B cell (primary cell): ENCODE measurements around the gene TPMT. TPM values are rescaled to one million over a fixed set of nuclear protein-coding genes. Genes with fewer than 3 reads are reported as not detected.

Experiments used
- ATAC-seq: fragments of 200-7000 bp; cut with Tn5 transposase; one replicate; pipeline ENCODE4 v1.10.0; 2021; ENCODE audit warnings: low read depth, mild to moderate bottlenecking, moderate number of reproducible peaks, moderate library complexity
- CTCF ChIA-PET: fragments of 350-600 bp; sonication (Branson Sonifier 250); formaldehyde crosslinking; loops from one replicate; lab custom pipeline; 2021; ENCODE audit warnings: antibody characterized with exemption, inconsistent platforms; lab: Charles Lee
- POLR2A ChIA-PET: fragments of 350-600 bp; sonication (Branson Sonifier 250); formaldehyde crosslinking; loops from one replicate; lab custom pipeline; 2021; ENCODE audit warnings: antibody characterized with exemption; lab: Charles Lee
- DNase-seq: peaks from one replicate; pipeline ENCODE4 v3.0.0; 2013
- H2AFZ ChIP-seq: 2 replicates; pipeline ENCODE4 v1.6.1; 2012; ENCODE audit warnings: mild to moderate bottlenecking, low read depth, low read length; ENCODE audit not compliant: insufficient read depth, poor library complexity, severe bottlenecking
- H3K27ac ChIP-seq, 2 donors: 1 replicate in 1 of 2; 2 replicates in 1 of 2; pipeline ENCODE4 v1.5.1; 2012 to 2013; ENCODE audit warnings: low read length in 2 of 2, mild to moderate bottlenecking in 2 of 2, moderate library complexity in 1 of 2
- H3K27me3 ChIP-seq, 4 experiments: fragments of 200-600 bp in 1 of 4; sonication (generic) in 1 of 4; replicated peaks in 1 of 4; 1 replicate in 2 of 4; 2 replicates in 2 of 4; pipeline versions ENCODE4 v1.6.1 to v1.7.0; 2013 to 2016; ENCODE audit warnings: low read length in 3 of 4, mild to moderate bottlenecking in 2 of 4, mixed read lengths in 1 of 4, moderate library complexity in 1 of 4; ENCODE audit not compliant: insufficient read depth in 4 of 4, control insufficient read depth in 3 of 4; ENCODE audit errors: control extremely low read depth in 1 of 4
- H3K36me3 ChIP-seq, 2 experiments: replicated peaks in 1 of 2; 1 replicate in 1 of 2; 2 replicates in 1 of 2; pipeline versions ENCODE4 v1.6.1 to v1.7.1; 2013; ENCODE audit warnings: low read length in 1 of 2; ENCODE audit not compliant: insufficient read depth in 2 of 2, control insufficient read depth in 1 of 2; ENCODE audit errors: control extremely low read depth in 1 of 2, extremely low read depth in 1 of 2
- H3K4me1 ChIP-seq, 2 donors: fragments of 200-600 bp in 1 of 2; sonication (generic) in 1 of 2; 1 replicate in 1 of 2; 2 replicates in 1 of 2; pipeline versions ENCODE4 v1.5.1 to v1.6.1; 2013 to 2017; ENCODE audit warnings: low read length in 2 of 2; ENCODE audit not compliant: control insufficient read depth in 2 of 2, insufficient read depth in 2 of 2
- H3K4me2 ChIP-seq: replicated peaks from 2 replicates; pipeline ENCODE3; 2012; ENCODE audit warnings: mild to moderate bottlenecking, low read depth, low read length; ENCODE audit not compliant: poor library complexity, severe bottlenecking
- H3K4me3 ChIP-seq, 5 experiments: fragments of 200-600 bp in 1 of 5; sonication (generic) in 1 of 5; 1 replicate in 3 of 5; 2 replicates in 2 of 5; pipeline versions ENCODE4 v1.5.1 to v1.7.0; 2011 to 2016; ENCODE audit warnings: low read length in 4 of 5, mild to moderate bottlenecking in 4 of 5, low read depth in 2 of 5, control low read depth in 1 of 5, moderate library complexity in 1 of 5; ENCODE audit not compliant: insufficient read depth in 1 of 5; ENCODE audit errors: control extremely low read depth in 1 of 5, extremely low read depth in 1 of 5
- H3K79me2 ChIP-seq: fragments of 200-600 bp; sonication (generic); one replicate; pipeline ENCODE4 v1.6.0; 2016; ENCODE audit warnings: low read length; ENCODE audit not compliant: control insufficient read depth, insufficient read depth
- H3K9ac ChIP-seq: fragments of 200-600 bp; sonication (generic); 2 replicates; pipeline ENCODE4 v1.6.1; 2017; ENCODE audit warnings: mild to moderate bottlenecking, low read length, moderate library complexity
- H3K9me3 ChIP-seq, 3 donors: one replicate each; pipeline versions ENCODE4 v1.6.1 to v1.7.1; 2013; ENCODE audit warnings: low read length in 2 of 3; ENCODE audit not compliant: control insufficient read depth in 2 of 3, insufficient read depth in 1 of 3; ENCODE audit errors: control extremely low read depth in 1 of 3
- H4K20me1 ChIP-seq: 2 replicates; pipeline ENCODE4 v1.6.0; 2012; ENCODE audit warnings: mild to moderate bottlenecking, low read length; ENCODE audit not compliant: insufficient read depth, control insufficient read depth, poor library complexity, severe bottlenecking
- H3K27ac Mint-ChIP-seq: one replicate; pipeline ENCODE4 v1.8.0; 2021; ENCODE audit warnings: mixed read lengths
- H3K27me3 Mint-ChIP-seq: one replicate; pipeline ENCODE4 v1.8.0; 2021; ENCODE audit warnings: mixed read lengths
- H3K4me1 Mint-ChIP-seq: one replicate; pipeline ENCODE4 v1.8.0; 2021; ENCODE audit warnings: mixed read lengths
- H3K4me3 Mint-ChIP-seq: one replicate; pipeline ENCODE4 v1.8.0; 2021; ENCODE audit warnings: mixed read lengths
- H3K9me3 Mint-ChIP-seq: one replicate; pipeline ENCODE4 v1.8.0; 2022; ENCODE audit warnings: mixed read lengths; ENCODE audit not compliant: insufficient read depth
- EZH2 ChIP-seq: IDR thresholded peaks from 2 replicates; pipeline ENCODE4 v1.6.1; 2012; ENCODE audit warnings: borderline replicate concordance, low read depth, mild to moderate bottlenecking, moderate library complexity, low read length; ENCODE audit not compliant: insufficient read depth, poor library complexity, severe bottlenecking
- WGBS: methylation state at CpG from one replicate; pipeline ENCODE4 v1.1.5; 2013; ENCODE audit warnings: missing lambda C conversion rate; ENCODE audit not compliant: insufficient coverage; 5-methylcytosine and 5-hydroxymethylcytosine counted together
- intact Hi-C: fragments of 100-400 bp; cut with micrococcal nuclease; formaldehyde crosslinking; loops from one replicate; pipeline ENCODE4 v1.10.0; 2022
- polyA plus RNA-seq: library from polyadenylated mRNA; depleted of rRNA; stranded (reverse); fragments of >200 nt; gene quantifications from 2 replicates; pipeline ENCODE4 v1.2.3, GENCODE V29; 2012
- total RNA-seq, 2 donors: library from RNA; stranded (reverse); fragments of 120-200 nt in 1 of 2; gene quantifications; 1 replicate in 1 of 2; 2 replicates in 1 of 2; pipeline versions ENCODE4 v1.2.3 to v1.2.4, GENCODE V29; 2013 to 2022
- TF ChIP-seq, protein P1 (sequence below): fragments of 200-600 bp; IDR thresholded peaks from one replicate; pipeline ENCODE4 v1.8.0; 2022; ENCODE audit warnings: antibody characterized with exemption, mild to moderate bottlenecking

TPMT gene
- total and polyA plus RNA-seq, 2 donors (not counting 1 experiment from before 2014, with no cell fraction given), result 1.9 to 2.5 TPM

DNA sequence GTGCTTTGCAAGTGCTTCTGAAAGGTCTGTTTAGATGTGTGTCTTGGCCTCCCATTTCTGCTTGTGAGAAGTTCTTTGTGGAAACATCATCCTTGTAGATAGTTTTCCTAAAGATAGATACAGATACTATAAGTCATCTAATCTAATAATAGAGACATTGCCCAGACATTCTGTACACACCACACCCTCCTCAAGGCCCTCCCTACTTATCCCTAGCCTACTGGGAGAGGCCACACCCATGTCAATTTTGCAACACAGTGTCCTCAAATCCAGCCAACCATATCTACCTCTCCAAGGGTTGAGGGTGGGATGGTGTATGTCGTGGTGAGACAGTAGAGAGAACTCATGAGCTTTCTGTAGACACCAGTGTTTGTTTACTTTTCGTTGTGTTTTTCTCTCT lies 6.6 kb upstream of the TPMT start:
- intact Hi-C loops, result no loop called here
- Histone ChIP-seq H4K20me1 (no peaks in the 10 kb centered on the region), H3K9me3 (no peaks in the 10 kb centered on the region), H3K4me3 (no peak overlapping the region), H3K4me2 (no peak overlapping the region), H3K27me3 (no peaks in the 10 kb centered on the region), H3K27ac (no peak overlapping the region), H3K36me3 (peaks cover 12 to 43% of the 10 kb centered on the region in 2 experiments), H3K79me2 (peaks cover 23% of the 10 kb centered on the region), H2AFZ (no peak overlapping the region), H3K9ac (no peak overlapping the region), H3K4me1 (peaks cover 3% of the 10 kb centered on the region in 2 donors)
- Mint-ChIP-seq H3K27ac (no peak overlapping the region), H3K9me3 (no peaks in the 10 kb centered on the region), H3K27me3 (no peaks in the 10 kb centered on the region), H3K4me3 (no peak overlapping the region), H3K4me1 (peaks cover 3% of the 10 kb centered on the region)
- ChIA-PET CTCF (no interaction called here), POLR2A (no interaction called here)
- no peak for DNase-seq
- WGBS, result no CpG with 5 or more reads among the region's 2 CpGs
- ATAC-seq, result no peak
- TF ChIP-seq EZH2, result no peak
- TF ChIP-seq, protein P1, sequence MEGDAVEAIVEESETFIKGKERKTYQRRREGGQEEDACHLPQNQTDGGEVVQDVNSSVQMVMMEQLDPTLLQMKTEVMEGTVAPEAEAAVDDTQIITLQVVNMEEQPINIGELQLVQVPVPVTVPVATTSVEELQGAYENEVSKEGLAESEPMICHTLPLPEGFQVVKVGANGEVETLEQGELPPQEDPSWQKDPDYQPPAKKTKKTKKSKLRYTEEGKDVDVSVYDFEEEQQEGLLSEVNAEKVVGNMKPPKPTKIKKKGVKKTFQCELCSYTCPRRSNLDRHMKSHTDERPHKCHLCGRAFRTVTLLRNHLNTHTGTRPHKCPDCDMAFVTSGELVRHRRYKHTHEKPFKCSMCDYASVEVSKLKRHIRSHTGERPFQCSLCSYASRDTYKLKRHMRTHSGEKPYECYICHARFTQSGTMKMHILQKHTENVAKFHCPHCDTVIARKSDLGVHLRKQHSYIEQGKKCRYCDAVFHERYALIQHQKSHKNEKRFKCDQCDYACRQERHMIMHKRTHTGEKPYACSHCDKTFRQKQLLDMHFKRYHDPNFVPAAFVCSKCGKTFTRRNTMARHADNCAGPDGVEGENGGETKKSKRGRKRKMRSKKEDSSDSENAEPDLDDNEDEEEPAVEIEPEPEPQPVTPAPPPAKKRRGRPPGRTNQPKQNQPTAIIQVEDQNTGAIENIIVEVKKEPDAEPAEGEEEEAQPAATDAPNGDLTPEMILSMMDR, result no peak

DNA sequence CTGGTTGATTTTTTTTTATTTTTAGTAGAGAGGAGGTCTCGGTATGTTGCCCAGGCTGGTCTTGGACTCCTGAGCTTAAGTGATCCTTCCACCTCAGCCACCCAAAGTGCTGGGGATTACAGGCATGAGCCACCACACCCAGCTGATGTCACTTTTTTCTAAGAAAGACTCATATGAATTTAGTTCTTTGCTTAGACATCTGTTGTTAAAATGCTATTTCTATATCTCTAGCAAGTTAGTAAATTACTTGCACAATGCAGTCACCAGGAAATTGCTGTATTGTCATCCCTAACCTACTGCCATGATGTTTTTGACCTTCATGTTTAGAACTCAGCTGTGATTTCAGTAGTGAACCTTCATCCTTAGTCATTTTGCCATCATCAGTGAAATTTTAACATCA lies 6.0 kb upstream of the TPMT start:
- Mint-ChIP-seq H3K27ac (no peak overlapping the region), H3K9me3 (no peaks in the 10 kb centered on the region), H3K4me3 (no peak overlapping the region), H3K4me1 (peaks cover 8% of the 10 kb centered on the region), H3K27me3 (no peaks in the 10 kb centered on the region)
- ATAC-seq (no peak), DNase-seq (no peak)
- H3K27ac ChIP-seq, result no peak overlapping the region
- H3K79me2 ChIP-seq, result peaks cover 23% of the 10 kb centered on the region
- no peak overlapping the region for H3K9ac ChIP-seq
- no peak overlapping the region for H3K4me3 ChIP-seq
- no peak overlapping the region for H3K4me2 ChIP-seq
- no peaks in the 10 kb centered on the region for H3K27me3 ChIP-seq
- intact Hi-C loops, result no loop called here
- no CpG with 5 or more reads among the region's 1 CpG for WGBS
- H3K36me3 ChIP-seq, result peaks cover 10 to 42% of the 10 kb centered on the region in 2 experiments
- H2AFZ ChIP-seq, result no peak overlapping the region
- TF ChIP-seq, protein P1, result no peak
- H3K9me3 ChIP-seq, result no peaks in the 10 kb centered on the region
- peaks cover 7 to 8% of the 10 kb centered on the region in 2 donors for H3K4me1 ChIP-seq
- POLR2A ChIA-PET, result no interaction called here
- H4K20me1 ChIP-seq, result no peaks in the 10 kb centered on the region
- CTCF ChIA-PET, result no interaction called here
